ENCODE data around the gene SMURF2.

- no peak for TF ChIP-seq CTCF (IDR thresholded peaks at IDR 0.05)
- no peak for TF ChIP-seq POLR2A (IDR thresholded peaks at IDR 0.05)
These were observed 456 bp downstream of the SMURF2 start for GRCh38 chr17:64661726-64661975.
